Measurements from ENCODE around the gene NOB1. TPM values are rescaled to one million over a fixed set of nuclear protein-coding genes. Genes with fewer than 3 reads are reported as not detected.

The NOB1 gene
- total and polyA plus RNA-seq, 2 experiments from 2014 or later = 24.8 to 44.5 TPM

DNA sequence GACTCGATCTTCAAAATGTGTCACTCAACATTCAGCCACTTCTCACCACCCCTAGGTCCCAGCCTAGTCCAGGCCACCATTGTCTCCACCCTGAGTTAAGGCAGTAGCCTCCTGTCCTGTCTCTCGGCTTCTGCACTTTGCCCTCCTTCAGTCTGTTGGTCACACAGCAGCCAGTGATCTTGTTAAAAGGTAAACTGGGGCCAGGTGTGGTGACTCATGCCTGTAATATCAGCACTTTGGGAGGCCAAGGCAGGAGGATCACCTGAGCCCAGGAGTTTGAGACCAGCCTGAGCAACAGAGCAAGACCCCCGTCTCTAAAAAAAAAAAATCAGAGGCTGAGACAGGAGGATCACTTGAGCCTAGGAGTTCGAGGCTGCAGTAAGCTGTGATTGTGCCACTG is 33.2 kb upstream of the NOB1 start:
- Histone ChIP-seq H3K4me1 (ENCODE audit: insufficient read depth) (no peaks in the 10 kb centered on the region), H3K9me2 (ENCODE audit: insufficient read depth) (no peaks in the 10 kb centered on the region), H3K27me3 (replicated peaks; ENCODE audit: insufficient read depth) (no peaks in the 10 kb centered on the region), H3F3A (ENCODE audit: insufficient read depth) (no peaks in the 10 kb centered on the region), H3K36me3 (ENCODE audit: low read depth) (peaks cover 3% of the 10 kb centered on the region; the same call in 1 of the 2 replicates), H2AFZ (no peak overlapping the region), H4K20me1 (ENCODE audit: insufficient read depth) (no peaks in the 10 kb centered on the region), H3K27ac (no peak overlapping the region), H3K4me3 (no peak overlapping the region), H3K9me3 (ENCODE audit: low read depth) (no peaks in the 10 kb centered on the region), H3K9ac (no peak overlapping the region), H3K79me2 (ENCODE audit: insufficient read depth) (no peaks in the 10 kb centered on the region), H3K4me2 (ENCODE audit: unreplicated experiment) (no peak overlapping the region)
- in situ Hi-C loops (cut with MboI) = loop anchor here (10.0 kb wide), 1 partner anchor 63 kb away; the partner anchor contains the start of gene NQO1
- DNase-seq = no peak
- WGBS, 2 experiments (ENCODE audit: low coverage in 1 of 2, low lambda C conversion rate in 2 of 2, missing lambda C conversion rate in 2 of 2) = 95 to 96% methylated on average over 4 of the region's 4 CpGs
- TF ChIP-seq EZH2phosphoT487 (IDR thresholded peaks at IDR 0.05; ENCODE audit: insufficient read depth, low read depth) (no peak), EZH2 (IDR thresholded peaks at IDR 0.05; ENCODE audit: insufficient read depth, poor library complexity, severe bottlenecking) (no peak)

GRCh38 chr16:69784586-69784985 is 29.9 kb upstream of the NOB1 start:
- H3F3A ChIP-seq (ENCODE audit: insufficient read depth) = no peaks in the 10 kb centered on the region
- H3K79me2 ChIP-seq (ENCODE audit: insufficient read depth) = no peaks in the 10 kb centered on the region; the same call in 1 of the 2 replicates
- H3K27ac ChIP-seq = no peak overlapping the region
- H3K4me3 ChIP-seq = no peak overlapping the region
- no peaks in the 10 kb centered on the region for H3K9me3 ChIP-seq (ENCODE audit: low read depth)
- TF ChIP-seq EZH2 (IDR thresholded peaks at IDR 0.05; ENCODE audit: insufficient read depth, poor library complexity, severe bottlenecking) (no peak), EZH2phosphoT487 (IDR thresholded peaks at IDR 0.05; ENCODE audit: insufficient read depth, low read depth) (no peak)
- no peaks in the 10 kb centered on the region for H3K4me1 ChIP-seq (ENCODE audit: insufficient read depth)
- no peaks in the 10 kb centered on the region for H4K20me1 ChIP-seq (ENCODE audit: insufficient read depth)
- H3K9ac ChIP-seq = no peak overlapping the region
- H2AFZ ChIP-seq = no peak overlapping the region
- H3K36me3 ChIP-seq (ENCODE audit: low read depth) = peaks cover 3% of the 10 kb centered on the region; the same call in 1 of the 2 replicates
- no peak overlapping the region for H3K4me2 ChIP-seq (ENCODE audit: unreplicated experiment)
- H3K9me2 ChIP-seq (ENCODE audit: insufficient read depth) = no peaks in the 10 kb centered on the region
- 51 to 54% methylated on average over 6 of the region's 6 CpGs for WGBS, 2 experiments (ENCODE audit: low coverage in 1 of 2, low lambda C conversion rate in 2 of 2, missing lambda C conversion rate in 2 of 2)
- DNase-seq = no peak
- H3K27me3 ChIP-seq (replicated peaks; ENCODE audit: insufficient read depth) = no peaks in the 10 kb centered on the region
- in situ Hi-C loops (cut with MboI) = loop anchor here (10.0 kb wide), 1 partner anchor 60 kb away; the partner anchor contains the start of gene NQO1

DNA sequence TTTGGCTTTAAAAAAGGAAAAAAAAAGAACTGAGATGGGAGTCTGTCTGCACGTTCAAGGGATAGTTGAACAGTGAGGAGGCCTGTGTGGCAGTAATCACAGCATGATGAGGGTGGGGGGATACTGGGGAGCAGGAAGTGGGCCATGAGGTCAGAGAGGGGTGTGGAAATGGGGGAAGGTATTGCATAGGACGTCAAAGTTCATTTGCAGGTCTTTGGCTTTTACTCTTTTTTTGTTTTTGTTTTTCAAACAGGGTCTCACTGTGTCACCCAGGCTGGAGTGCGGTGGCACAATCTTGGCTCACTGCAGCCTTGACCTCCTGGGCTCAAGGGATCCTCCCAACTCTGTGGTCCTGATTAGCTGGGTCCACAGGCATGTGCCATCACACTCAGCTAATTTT is 26.4 kb upstream of the NOB1 start:
- Histone ChIP-seq H2AFZ (no peak overlapping the region), H3K4me1 (ENCODE audit: insufficient read depth) (no peaks in the 10 kb centered on the region), H3K9ac (no peak overlapping the region), H3F3A (ENCODE audit: insufficient read depth) (no peaks in the 10 kb centered on the region), H3K9me2 (ENCODE audit: insufficient read depth) (no peaks in the 10 kb centered on the region), H3K4me2 (ENCODE audit: unreplicated experiment) (no peak overlapping the region), H3K36me3 (ENCODE audit: low read depth) (no peaks in the 10 kb centered on the region), H4K20me1 (ENCODE audit: insufficient read depth) (no peaks in the 10 kb centered on the region), H3K9me3 (ENCODE audit: low read depth) (no peaks in the 10 kb centered on the region), H3K79me2 (ENCODE audit: insufficient read depth) (peaks cover 11% of the 10 kb centered on the region), H3K27me3 (replicated peaks; ENCODE audit: insufficient read depth) (no peaks in the 10 kb centered on the region), H3K4me3 (no peak overlapping the region), H3K27ac (no peak overlapping the region)
- TF ChIP-seq EZH2 (IDR thresholded peaks at IDR 0.05; ENCODE audit: insufficient read depth, poor library complexity, severe bottlenecking) (no peak), EZH2phosphoT487 (IDR thresholded peaks at IDR 0.05; ENCODE audit: insufficient read depth, low read depth) (no peak)
- WGBS, 2 experiments (ENCODE audit: low coverage in 1 of 2, low lambda C conversion rate in 2 of 2, missing lambda C conversion rate in 2 of 2) = 97 to 98% methylated on average over 3 of the region's 3 CpGs
- in situ Hi-C loops (cut with MboI) = loop anchor here (10.0 kb wide), 1 partner anchor 56 kb away; the partner anchor contains the start of gene NQO1
- no peak for DNase-seq

DNA sequence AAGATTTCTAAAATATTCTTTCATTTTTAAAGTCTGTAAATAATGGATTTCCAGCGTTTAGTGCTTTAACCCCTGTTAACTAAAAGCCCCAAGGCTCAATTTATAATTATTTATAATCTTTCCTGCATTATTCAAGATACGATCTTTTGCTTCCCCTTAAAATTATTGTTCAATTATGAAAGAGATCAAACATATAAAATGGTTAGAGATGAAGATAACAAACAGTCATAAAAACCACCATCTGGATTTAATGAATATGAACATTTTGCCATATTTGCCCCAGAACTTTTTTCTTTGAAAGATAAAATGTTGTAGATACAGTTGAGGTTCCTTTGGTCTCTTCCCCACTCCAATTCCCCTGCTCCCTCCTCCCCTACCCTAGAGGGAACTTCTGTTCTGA is 25.0 kb upstream of the NOB1 start:
- H3K9me3 ChIP-seq (ENCODE audit: low read depth) = no peaks in the 10 kb centered on the region
- no peak overlapping the region for H3K4me2 ChIP-seq (ENCODE audit: unreplicated experiment)
- in situ Hi-C loops (cut with MboI) = loop anchor here (10.0 kb wide), 1 partner anchor 55 kb away; the partner anchor contains the start of gene NQO1
- H3K4me1 ChIP-seq (ENCODE audit: insufficient read depth) = no peaks in the 10 kb centered on the region
- no peak overlapping the region for H3K4me3 ChIP-seq
- 65 to 73% methylated on average over 2 of the region's 2 CpGs for WGBS, 2 experiments (ENCODE audit: low coverage in 1 of 2, low lambda C conversion rate in 2 of 2, missing lambda C conversion rate in 2 of 2)
- no peak for DNase-seq
- no peak overlapping the region for H3K9ac ChIP-seq
- H3K27ac ChIP-seq = no peak overlapping the region
- TF ChIP-seq EZH2phosphoT487 (IDR thresholded peaks at IDR 0.05; ENCODE audit: insufficient read depth, low read depth) = no peak
- TF ChIP-seq EZH2 (IDR thresholded peaks at IDR 0.05; ENCODE audit: insufficient read depth, poor library complexity, severe bottlenecking) = no peak
- H4K20me1 ChIP-seq (ENCODE audit: insufficient read depth) = no peaks in the 10 kb centered on the region
- H3K36me3 ChIP-seq (ENCODE audit: low read depth) = no peaks in the 10 kb centered on the region
- peaks cover 25% of the 10 kb centered on the region for H3K79me2 ChIP-seq (ENCODE audit: insufficient read depth)
- H3F3A ChIP-seq (ENCODE audit: insufficient read depth) = no peaks in the 10 kb centered on the region
- H3K27me3 ChIP-seq (replicated peaks; ENCODE audit: insufficient read depth) = no peaks in the 10 kb centered on the region
- H2AFZ ChIP-seq = no peak overlapping the region
- no peaks in the 10 kb centered on the region for H3K9me2 ChIP-seq (ENCODE audit: insufficient read depth)

DNA sequence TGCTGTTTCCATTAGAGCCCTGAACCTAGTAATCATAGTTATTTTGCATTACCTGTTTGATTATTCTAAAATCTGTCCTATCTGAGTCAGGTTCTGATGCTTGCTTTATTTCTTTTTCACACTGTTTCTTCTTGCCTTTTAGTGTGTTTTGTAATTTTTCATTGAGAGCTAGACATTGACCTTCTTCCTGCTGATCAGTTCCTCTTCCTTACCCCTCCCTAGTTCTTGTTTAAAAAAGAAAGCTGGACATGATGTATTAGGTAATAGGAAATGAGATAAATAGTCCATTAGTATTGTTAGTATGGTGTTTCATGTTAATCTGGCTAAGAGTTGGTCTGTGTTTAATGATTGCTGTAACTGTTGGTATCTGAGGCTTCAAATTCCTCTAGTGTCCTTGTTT is 20.8 kb upstream of the NOB1 start:
- Histone ChIP-seq H4K20me1 (ENCODE audit: insufficient read depth) (no peaks in the 10 kb centered on the region), H3K4me3 (no peak overlapping the region), H3K79me2 (ENCODE audit: insufficient read depth) (peaks cover 64% of the 10 kb centered on the region)

More for the DNA sequence above, 20.8 kb upstream of the NOB1 start:
- no peak overlapping the region for H2AFZ ChIP-seq
- H3K9ac ChIP-seq = no peak overlapping the region
- in situ Hi-C loops (cut with MboI) = no loop called here
- no peaks in the 10 kb centered on the region for H3F3A ChIP-seq (ENCODE audit: insufficient read depth)
- H3K27ac ChIP-seq = no peak overlapping the region
- H3K9me3 ChIP-seq (ENCODE audit: low read depth) = no peaks in the 10 kb centered on the region
- no peaks in the 10 kb centered on the region for H3K36me3 ChIP-seq (ENCODE audit: low read depth)
- no peak overlapping the region for H3K4me2 ChIP-seq (ENCODE audit: unreplicated experiment)
- H3K27me3 ChIP-seq (replicated peaks; ENCODE audit: insufficient read depth) = no peaks in the 10 kb centered on the region
- TF ChIP-seq EZH2 (IDR thresholded peaks at IDR 0.05; ENCODE audit: insufficient read depth, poor library complexity, severe bottlenecking) = no peak
- TF ChIP-seq EZH2phosphoT487 (IDR thresholded peaks at IDR 0.05; ENCODE audit: insufficient read depth, low read depth) = no peak
- 0 out of 2 replicates have a peak, but pooled peaks cover 6% of the 10 kb centered on the region for H3K4me1 ChIP-seq (ENCODE audit: insufficient read depth)
- no peaks in the 10 kb centered on the region for H3K9me2 ChIP-seq (ENCODE audit: insufficient read depth)
- no peak for DNase-seq

All from GM23248 (cell line).